ENCODE data around the gene FRS3.

Gene FRS3

GRCh38 chr6:41724586-41725501, 54.9 kb downstream of the FRS3 start:
- no peak for DNase-seq

GRCh38 chr6:41724228-41724580, 55.5 kb downstream of the FRS3 start:
- no peak for DNase-seq

- peak; percentile 89 for DNase-seq
These were observed 56.0 kb downstream of the FRS3 start for GRCh38 chr6:41723530-41724227.

GRCh38 chr6:41722969-41723529, 56.7 kb downstream of the FRS3 start:
- no peak for DNase-seq

GRCh38 chr6:41721414-41721813, 58.3 kb downstream of the FRS3 start:
- DNase-seq = no peak

DNA sequence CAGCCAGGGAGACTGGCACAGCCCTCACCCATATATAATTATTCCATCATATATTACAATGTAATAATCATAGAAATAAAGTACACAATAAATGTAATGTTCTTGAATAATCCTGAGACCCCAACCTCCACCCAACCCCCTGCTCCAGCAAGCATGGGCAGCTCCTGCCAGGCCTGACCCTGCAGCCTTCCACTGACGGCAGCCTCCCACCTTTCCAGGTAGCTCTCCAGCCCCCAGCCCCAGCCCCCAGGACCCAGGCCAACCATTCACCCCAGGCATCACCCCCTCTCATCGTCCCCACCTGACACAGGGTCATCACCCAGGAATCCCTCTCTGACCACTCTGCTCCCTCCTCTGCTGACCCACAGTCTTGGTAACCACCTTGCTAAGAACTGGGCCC, 58.9 kb downstream of the FRS3 start:
- no peak for DNase-seq

DNA sequence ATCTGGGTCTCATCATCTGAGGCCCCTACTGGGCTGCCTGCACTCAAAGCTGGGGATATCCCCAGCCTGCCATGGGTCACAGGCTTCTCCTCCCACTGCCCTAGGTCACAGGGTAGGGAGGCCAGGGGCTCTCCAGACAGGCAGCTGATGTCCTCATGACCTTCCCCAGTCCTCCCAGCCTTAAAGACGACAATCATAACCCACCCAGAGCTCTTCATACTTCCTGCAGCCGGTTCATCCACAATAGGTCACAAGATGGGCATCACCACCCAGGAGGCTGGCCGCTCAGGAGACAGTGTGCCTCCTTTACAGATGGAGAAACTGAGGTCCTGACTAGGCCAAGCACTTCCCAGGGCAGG, 59.5 kb downstream of the FRS3 start:
- DNase-seq = no peak

All from NCI-H82 (cell line).